ENCODE data around the gene PRIMA1.

DNA sequence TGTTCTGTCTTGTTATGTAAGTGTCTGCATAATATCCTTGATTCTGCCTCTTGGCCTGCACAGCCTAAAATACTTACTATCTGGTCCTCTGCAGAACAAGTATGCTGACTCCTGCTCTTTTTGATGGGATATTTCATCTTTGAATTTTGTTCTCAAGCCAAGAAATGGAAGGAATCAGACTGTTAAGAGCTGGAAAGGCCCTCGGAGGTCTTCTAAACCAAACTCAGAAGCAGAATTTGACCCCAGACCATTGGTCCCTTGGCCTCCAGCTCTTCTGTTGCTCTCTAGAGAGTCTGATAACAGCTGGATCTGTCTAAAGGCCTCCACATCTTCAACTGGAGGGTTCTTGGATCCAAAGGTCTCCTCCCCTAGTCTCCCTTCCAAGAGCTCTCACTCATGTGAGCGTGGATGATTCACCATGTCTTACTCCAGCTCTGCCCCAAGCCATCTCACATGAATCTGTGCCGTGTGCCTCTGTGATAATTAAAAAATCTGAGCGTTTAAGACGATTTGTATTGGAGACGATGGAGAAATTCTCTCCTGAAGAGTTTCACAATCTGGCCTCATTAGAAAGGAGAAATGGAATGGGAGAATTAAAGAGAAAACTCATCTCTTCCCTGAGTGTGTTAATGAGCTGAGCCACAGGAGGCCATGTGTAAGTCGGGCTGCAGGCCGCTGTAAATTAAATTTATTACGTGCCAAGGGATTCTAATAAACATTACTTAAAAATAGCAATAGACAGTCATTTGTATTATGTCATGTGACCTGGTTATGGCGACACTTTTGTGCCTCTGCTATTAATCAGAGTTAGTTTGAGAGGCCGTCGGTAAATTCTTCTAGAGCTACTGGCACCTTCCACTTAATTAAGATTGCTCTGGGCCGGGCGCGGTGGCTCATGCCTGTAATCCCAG, 15.4 kb upstream of the PRIMA1 start:
- TF ChIP-seq GATA2 (IDR thresholded peaks at IDR 0.05; ENCODE audit: low read depth, low read length) (no peak), GATA3 (IDR thresholded peaks at IDR 0.05; ENCODE audit: low read depth, low read length) (no peak)
